ENCODE measurements around the gene HYLS1. TPM values are rescaled to one million over a fixed set of nuclear protein-coding genes. Genes with fewer than 3 reads are reported as not detected.

Gene HYLS1
- total RNA-seq, 1 experiment from 2014 or later = 8.6 TPM

DNA sequence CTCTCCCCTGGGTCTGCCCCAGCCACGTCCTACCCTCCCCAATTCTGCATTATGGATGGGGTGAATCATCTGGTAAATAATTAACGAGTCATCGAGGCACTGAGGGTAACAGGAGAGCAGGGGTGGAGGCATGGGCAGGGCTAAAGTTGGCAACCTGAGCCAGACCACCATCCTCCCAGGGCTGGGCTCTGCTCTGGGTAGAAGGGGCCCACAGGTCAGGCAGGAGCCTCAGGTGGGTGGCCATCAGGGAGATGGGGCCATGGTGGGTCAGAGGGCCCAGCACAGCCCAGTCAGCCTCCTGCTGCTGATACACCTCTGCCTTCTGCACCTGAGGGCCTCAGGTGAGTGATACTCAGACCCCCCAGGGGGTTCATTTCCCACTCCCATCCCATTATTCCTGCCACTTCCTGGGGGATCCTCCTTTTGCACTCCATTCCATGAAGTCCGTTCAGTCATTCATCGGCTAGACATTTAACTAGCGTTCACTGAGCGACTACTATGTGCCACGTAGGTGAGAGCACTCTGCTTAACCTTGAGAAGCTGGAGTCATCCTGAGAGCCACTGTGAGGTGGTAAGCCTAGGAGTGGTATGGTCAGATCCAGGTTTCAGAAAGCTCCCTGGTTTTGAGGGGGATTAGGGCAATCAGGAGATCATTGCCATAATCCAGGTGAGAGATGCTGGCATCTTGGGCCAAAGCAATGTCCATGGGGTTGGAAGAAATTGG, 58.5 kb downstream of the HYLS1 start, which contains the start of gene VSIG10L2:
VSIG10L2 (plus strand) TSS at position 248 of the 724 bp plus-strand sequence; CDS start at position 260, 12 bp downstream.
- Histone ChIP-seq H3K9ac (ENCODE audit: extremely low read depth, insufficient read length, low read length) (no peak within 1 kb of the TSS), H2BK5ac (ENCODE audit: insufficient read length, low read length) (no peak within 1 kb of the TSS), H3K27me3 (ENCODE audit: insufficient read depth, low read length) (no peaks in the 10 kb centered on the region), H3K23ac (ENCODE audit: insufficient read length, low read depth, low read length) (no peak within 1 kb of the TSS), H2BK15ac (ENCODE audit: low read depth, low read length) (no peak within 1 kb of the TSS), H3K4me2 (ENCODE audit: insufficient read depth, insufficient read length, low read length) (no peak within 1 kb of the TSS), H3K18ac (ENCODE audit: insufficient read length, low read depth, low read length) (no peak within 1 kb of the TSS), H4K91ac (ENCODE audit: insufficient read length, low read depth, low read length) (no peak within 1 kb of the TSS), H2BK20ac (ENCODE audit: low read depth, low read length, poor library complexity, severe bottlenecking) (no peak within 1 kb of the TSS), H3K9me3 (ENCODE audit: control insufficient read depth, low read depth, low read length) (no peaks in the 10 kb centered on the region), H4K8ac (replicated peaks; ENCODE audit: insufficient read length, low read depth, low read length) (no peak within 1 kb of the TSS), H3K23me2 (ENCODE audit: insufficient read length, low read depth, low read length, poor library complexity, severe bottlenecking) (no peaks in the 10 kb centered on the region), H3K79me1 (ENCODE audit: insufficient read depth, low read depth, low read length, poor library complexity, severe bottlenecking) (no peaks in the 10 kb centered on the region), H3K56ac (ENCODE audit: insufficient read length, low read depth, low read length) (no peak within 1 kb of the TSS), H3T11ph (ENCODE audit: low read length) (no peak within 1 kb of the TSS), H2AFZ (ENCODE audit: low read length) (no peak within 1 kb of the TSS), H3K79me2 (ENCODE audit: insufficient read depth, low read length) (no peaks in the 10 kb centered on the region), H2BK120ac (ENCODE audit: low read depth, low read length, poor library complexity, severe bottlenecking) (no peak within 1 kb of the TSS), H3K4me1 (ENCODE audit: insufficient read depth, low read length) (peaks cover 3% of the 10 kb centered on the region; the same call in 1 of the 2 replicates), H2BK12ac (ENCODE audit: insufficient read length, low read depth, low read length) (no peak within 1 kb of the TSS), H3K27ac (ENCODE audit: insufficient read length, low read depth, low read length) (no peak within 1 kb of the TSS), H4K20me1 (ENCODE audit: control insufficient read depth, insufficient read depth, insufficient read length) (no peaks in the 10 kb centered on the region), H4K5ac (ENCODE audit: insufficient read length, low read depth, low read length) (no peak within 1 kb of the TSS), H3K14ac (ENCODE audit: insufficient read depth, low read length) (no peak within 1 kb of the TSS), H3K4ac (ENCODE audit: low read depth, low read length) (no peak within 1 kb of the TSS), H2AK5ac (ENCODE audit: insufficient read length, low read length) (no peak within 1 kb of the TSS)
- DNase-seq = no peak
- no peaks in the 10 kb centered on the region; a peak in 1 of 7 replicates for H3K36me3 Mint-ChIP-seq (ENCODE audit: insufficient read depth in 1 of 3, low read depth in 3 of 3)
- peaks cover 14 to 21% of the 10 kb centered on the region in 2 experiments for H3K4me1 Mint-ChIP-seq
- TF ChIP-seq, protein P1, sequence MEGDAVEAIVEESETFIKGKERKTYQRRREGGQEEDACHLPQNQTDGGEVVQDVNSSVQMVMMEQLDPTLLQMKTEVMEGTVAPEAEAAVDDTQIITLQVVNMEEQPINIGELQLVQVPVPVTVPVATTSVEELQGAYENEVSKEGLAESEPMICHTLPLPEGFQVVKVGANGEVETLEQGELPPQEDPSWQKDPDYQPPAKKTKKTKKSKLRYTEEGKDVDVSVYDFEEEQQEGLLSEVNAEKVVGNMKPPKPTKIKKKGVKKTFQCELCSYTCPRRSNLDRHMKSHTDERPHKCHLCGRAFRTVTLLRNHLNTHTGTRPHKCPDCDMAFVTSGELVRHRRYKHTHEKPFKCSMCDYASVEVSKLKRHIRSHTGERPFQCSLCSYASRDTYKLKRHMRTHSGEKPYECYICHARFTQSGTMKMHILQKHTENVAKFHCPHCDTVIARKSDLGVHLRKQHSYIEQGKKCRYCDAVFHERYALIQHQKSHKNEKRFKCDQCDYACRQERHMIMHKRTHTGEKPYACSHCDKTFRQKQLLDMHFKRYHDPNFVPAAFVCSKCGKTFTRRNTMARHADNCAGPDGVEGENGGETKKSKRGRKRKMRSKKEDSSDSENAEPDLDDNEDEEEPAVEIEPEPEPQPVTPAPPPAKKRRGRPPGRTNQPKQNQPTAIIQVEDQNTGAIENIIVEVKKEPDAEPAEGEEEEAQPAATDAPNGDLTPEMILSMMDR (conservative IDR thresholded peaks at IDR 0.05) = no peak
- H3K4me3 Mint-ChIP-seq = no peak within 1 kb of the TSS
- no peak within 1 kb of the TSS for H3K27ac Mint-ChIP-seq
- no CpG with 5 or more reads among the region's 8 CpGs for WGBS (ENCODE audit: extremely low coverage, insufficient read length, low lambda C conversion rate)
- no peaks in the 10 kb centered on the region; the same call in 1 of the 2 replicates for H3K27me3 Mint-ChIP-seq (ENCODE audit: low read depth)
- no peaks in the 10 kb centered on the region for H3K9me3 Mint-ChIP-seq

All from H9 (cell line).